GM23338 (cell line): Measurements from ENCODE around the gene ABCD1.

ENCODE experiments used
- CREB1 ChIP-seq: fragments of 250-450 bp; sonication (Bioruptor Pico); IDR thresholded peaks from 2 replicates; pipeline ENCODE4 v1.5.0; 2020; ENCODE audit warnings: low read depth, mild to moderate bottlenecking, moderate library complexity
- EZH2 ChIP-seq: fragments of 200-600 bp; sonication (generic); IDR thresholded peaks from one replicate; pipeline ENCODE4 v1.8.0; 2017; ENCODE audit warnings: antibody characterized with exemption, mild to moderate bottlenecking, low read depth; ENCODE audit not compliant: unreplicated experiment
- POLR2AphosphoS5 ChIP-seq: IDR thresholded peaks from 2 replicates; pipeline ENCODE4 v1.6.1; 2016; ENCODE audit warnings: antibody characterized with exemption, low read depth
- ZNF331 ChIP-seq: fragments of 250-450 bp; sonication (Bioruptor Pico); IDR thresholded peaks from 2 replicates; pipeline ENCODE4 v1.5.0; 2020; ENCODE audit warnings: low read depth, mild to moderate bottlenecking, moderate library complexity
- TF ChIP-seq, protein P1 (sequence below), 2 experiments: fragments of 200-600 bp in 1 of 2; sonication (generic) in 1 of 2; conservative IDR thresholded peaks; 2 replicates each; pipeline versions ENCODE4 v1.5.1 to v1.6.1; 2016 to 2017; ENCODE audit warnings: antibody characterized with exemption in 2 of 2, low read depth in 2 of 2, mild to moderate bottlenecking in 2 of 2, moderate library complexity in 1 of 2
- TF ChIP-seq, protein P2 (sequence below): IDR thresholded peaks from 2 replicates; pipeline ENCODE4 v1.6.1; 2016; ENCODE audit warnings: antibody characterized with exemption

DNA sequence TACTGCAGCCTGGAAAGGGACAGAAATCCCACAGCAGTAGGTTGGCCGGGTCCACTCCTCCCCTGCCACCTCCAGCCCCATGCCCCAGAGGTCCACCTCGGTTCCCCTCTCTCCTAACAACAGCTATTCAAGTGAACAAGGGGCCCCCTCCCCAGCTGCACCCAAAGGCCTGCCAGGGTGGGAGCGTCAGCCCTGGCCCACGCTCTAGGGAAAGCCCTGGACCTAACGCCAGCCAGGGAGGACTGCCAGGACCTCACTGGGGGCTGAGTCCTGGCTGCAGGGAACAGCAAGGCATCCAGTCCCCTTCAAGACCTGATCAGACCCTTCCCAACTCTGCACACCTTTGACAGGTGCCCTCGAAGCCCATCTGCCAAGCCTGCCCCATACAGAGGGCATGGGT, 23.7 kb upstream of the ABCD1 start:
- TF ChIP-seq, protein P1, sequence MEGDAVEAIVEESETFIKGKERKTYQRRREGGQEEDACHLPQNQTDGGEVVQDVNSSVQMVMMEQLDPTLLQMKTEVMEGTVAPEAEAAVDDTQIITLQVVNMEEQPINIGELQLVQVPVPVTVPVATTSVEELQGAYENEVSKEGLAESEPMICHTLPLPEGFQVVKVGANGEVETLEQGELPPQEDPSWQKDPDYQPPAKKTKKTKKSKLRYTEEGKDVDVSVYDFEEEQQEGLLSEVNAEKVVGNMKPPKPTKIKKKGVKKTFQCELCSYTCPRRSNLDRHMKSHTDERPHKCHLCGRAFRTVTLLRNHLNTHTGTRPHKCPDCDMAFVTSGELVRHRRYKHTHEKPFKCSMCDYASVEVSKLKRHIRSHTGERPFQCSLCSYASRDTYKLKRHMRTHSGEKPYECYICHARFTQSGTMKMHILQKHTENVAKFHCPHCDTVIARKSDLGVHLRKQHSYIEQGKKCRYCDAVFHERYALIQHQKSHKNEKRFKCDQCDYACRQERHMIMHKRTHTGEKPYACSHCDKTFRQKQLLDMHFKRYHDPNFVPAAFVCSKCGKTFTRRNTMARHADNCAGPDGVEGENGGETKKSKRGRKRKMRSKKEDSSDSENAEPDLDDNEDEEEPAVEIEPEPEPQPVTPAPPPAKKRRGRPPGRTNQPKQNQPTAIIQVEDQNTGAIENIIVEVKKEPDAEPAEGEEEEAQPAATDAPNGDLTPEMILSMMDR (conservative IDR thresholded peaks at IDR 0.05; ENCODE audit: low read depth in 2 of 2), result no peak
- no peak for TF ChIP-seq POLR2AphosphoS5
- TF ChIP-seq, protein P2, sequence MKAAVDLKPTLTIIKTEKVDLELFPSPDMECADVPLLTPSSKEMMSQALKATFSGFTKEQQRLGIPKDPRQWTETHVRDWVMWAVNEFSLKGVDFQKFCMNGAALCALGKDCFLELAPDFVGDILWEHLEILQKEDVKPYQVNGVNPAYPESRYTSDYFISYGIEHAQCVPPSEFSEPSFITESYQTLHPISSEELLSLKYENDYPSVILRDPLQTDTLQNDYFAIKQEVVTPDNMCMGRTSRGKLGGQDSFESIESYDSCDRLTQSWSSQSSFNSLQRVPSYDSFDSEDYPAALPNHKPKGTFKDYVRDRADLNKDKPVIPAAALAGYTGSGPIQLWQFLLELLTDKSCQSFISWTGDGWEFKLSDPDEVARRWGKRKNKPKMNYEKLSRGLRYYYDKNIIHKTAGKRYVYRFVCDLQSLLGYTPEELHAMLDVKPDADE, result no peak
- TF ChIP-seq EZH2, result no peak
- no peak for TF ChIP-seq ZNF331
- no peak for TF ChIP-seq CREB1 (CRISPR knock-in tag)
